Nephron (organoid): ENCODE data around the gene UTP11.

ENCODE experiments used
- H3K27ac Mint-ChIP-seq, 3 experiments: 2 replicates each; pipeline ENCODE4 v1.8.0; 2020; ENCODE audit warnings: mixed read lengths in 3 of 3, mild to moderate bottlenecking in 2 of 3, moderate library complexity in 1 of 3
- H3K27me3 Mint-ChIP-seq: 2 replicates; pipeline ENCODE4 v1.8.0; 2021; ENCODE audit warnings: low read depth, mild to moderate bottlenecking, moderate library complexity, mixed read lengths
- H3K36me3 Mint-ChIP-seq: 2 replicates; pipeline ENCODE4 v1.8.0; 2020; ENCODE audit warnings: low read depth, mixed read lengths
- H3K4me1 Mint-ChIP-seq: 2 replicates; pipeline ENCODE4 v1.8.0; 2020; ENCODE audit warnings: mixed read lengths
- H3K4me3 Mint-ChIP-seq, 3 experiments: 2 replicates each; pipeline ENCODE4 v1.8.0; 2020; ENCODE audit warnings: mild to moderate bottlenecking in 3 of 3, mixed read lengths in 3 of 3, moderate library complexity in 2 of 3
- H3K9me3 Mint-ChIP-seq: 2 replicates; pipeline ENCODE4 v1.8.0; 2020; ENCODE audit warnings: mixed read lengths
- CTCF ChIP-seq, 3 experiments: fragments of 200-600 bp; sonication (generic); IDR thresholded peaks; one replicate each; pipeline ENCODE4 v1.5.0; 2021; ENCODE audit warnings: antibody characterized with exemption in 3 of 3; ENCODE audit not compliant: unreplicated experiment in 3 of 3

UTP11 gene

DNA sequence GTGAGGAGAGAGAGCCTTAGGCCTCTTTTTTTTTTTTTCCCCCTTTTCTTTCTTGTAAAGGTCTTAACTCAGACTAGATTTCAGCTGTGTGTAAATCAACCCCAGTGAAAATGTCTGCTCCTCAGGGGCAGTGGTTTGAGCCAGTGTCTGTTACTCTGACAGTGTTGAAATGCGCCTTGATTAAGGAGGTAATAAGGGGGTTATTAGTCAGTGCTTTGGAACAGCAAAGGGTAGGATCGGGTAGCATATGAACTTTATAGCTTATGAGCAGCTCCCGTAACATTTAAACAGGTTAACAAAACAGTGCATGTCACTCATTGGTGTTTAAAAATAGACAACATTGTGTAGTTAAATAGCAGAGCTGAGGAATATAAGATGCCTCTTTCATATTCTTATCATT lies 10.3 kb downstream of the UTP11 start:
- H3K4me3 Mint-ChIP-seq = no peak overlapping the region
- no peaks in the 10 kb centered on the region for H3K9me3 Mint-ChIP-seq
- no peaks in the 10 kb centered on the region for H3K27me3 Mint-ChIP-seq
- peaks cover 54% of the 10 kb centered on the region for H3K36me3 Mint-ChIP-seq
- H3K4me1 Mint-ChIP-seq = peaks cover 15% of the 10 kb centered on the region
- H3K27ac Mint-ChIP-seq = no peak overlapping the region
- TF ChIP-seq CTCF (IDR thresholded peaks at IDR 0.05; ENCODE audit: unreplicated experiment in 3 of 3) = no peak

DNA sequence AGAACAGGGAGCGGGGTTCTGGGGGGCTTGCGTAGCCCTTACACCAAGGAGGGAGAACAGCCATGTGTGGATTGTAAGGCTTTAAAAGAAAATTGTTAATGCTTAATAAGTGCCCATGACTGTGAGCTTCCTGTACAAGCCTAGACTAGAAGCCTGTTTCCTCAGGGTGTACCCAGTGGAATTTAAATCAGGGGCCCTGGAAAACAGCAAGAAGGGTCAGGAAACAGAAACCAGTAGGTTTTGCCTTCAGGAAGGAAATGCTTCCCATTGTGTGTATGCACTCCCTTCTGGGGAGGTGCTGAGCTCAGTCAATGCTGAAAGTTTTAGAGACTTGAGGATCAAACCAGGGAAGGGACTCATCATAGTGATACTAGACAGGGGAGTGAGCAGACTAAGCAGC lies 12.7 kb downstream of the UTP11 start:
- peaks cover 30% of the 10 kb centered on the region for H3K4me1 Mint-ChIP-seq
- no peak overlapping the region for H3K27ac Mint-ChIP-seq
- peaks cover 42% of the 10 kb centered on the region for H3K36me3 Mint-ChIP-seq
- H3K9me3 Mint-ChIP-seq = no peaks in the 10 kb centered on the region
- TF ChIP-seq CTCF (IDR thresholded peaks at IDR 0.05; ENCODE audit: unreplicated experiment in 3 of 3) = no peak
- no peak overlapping the region for H3K4me3 Mint-ChIP-seq
- H3K27me3 Mint-ChIP-seq = peaks cover 2% of the 10 kb centered on the region

DNA sequence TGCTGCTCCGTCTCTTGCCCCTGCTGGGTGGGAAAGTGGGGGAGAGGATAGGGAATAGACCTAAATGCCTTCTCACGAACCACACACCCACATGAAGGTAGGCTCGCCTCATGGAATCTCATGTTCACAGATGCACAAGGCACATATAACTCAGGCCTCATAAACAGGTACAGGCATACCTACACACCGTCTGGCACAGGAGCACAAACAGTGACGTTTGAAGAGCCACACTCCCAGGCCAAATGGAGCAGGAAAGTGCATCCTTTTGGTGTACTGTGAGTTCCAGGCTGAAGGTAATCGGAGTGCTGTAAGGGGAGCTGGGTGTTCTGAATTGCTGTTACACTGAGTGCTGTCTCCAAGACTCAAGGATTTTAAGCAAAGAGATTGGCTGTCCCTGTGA lies 13.1 kb downstream of the UTP11 start:
- H3K27me3 Mint-ChIP-seq = peaks cover 3% of the 10 kb centered on the region
- no peak overlapping the region for H3K4me3 Mint-ChIP-seq
- H3K27ac Mint-ChIP-seq = no peak overlapping the region
- H3K36me3 Mint-ChIP-seq = peaks cover 38% of the 10 kb centered on the region
- no peaks in the 10 kb centered on the region for H3K9me3 Mint-ChIP-seq
- TF ChIP-seq CTCF (IDR thresholded peaks at IDR 0.05; ENCODE audit: unreplicated experiment in 3 of 3) = no peak
- peaks cover 34% of the 10 kb centered on the region for H3K4me1 Mint-ChIP-seq

- Mint-ChIP-seq H3K36me3 (peaks cover 37% of the 10 kb centered on the region), H3K4me3 (no peak overlapping the region), H3K27me3 (peaks cover 3% of the 10 kb centered on the region), H3K4me1 (peaks cover 39% of the 10 kb centered on the region), H3K27ac (peak overlapping the region; percentile 6 to 63 (median 15)), H3K9me3 (no peaks in the 10 kb centered on the region)
- TF ChIP-seq CTCF (IDR thresholded peaks at IDR 0.05; ENCODE audit: unreplicated experiment in 3 of 3) = peak; percentile 76 to 85 (median 82)
Measured at GRCh38 chr1:38026592-38027200, 14.2 kb downstream of the UTP11 start.

DNA sequence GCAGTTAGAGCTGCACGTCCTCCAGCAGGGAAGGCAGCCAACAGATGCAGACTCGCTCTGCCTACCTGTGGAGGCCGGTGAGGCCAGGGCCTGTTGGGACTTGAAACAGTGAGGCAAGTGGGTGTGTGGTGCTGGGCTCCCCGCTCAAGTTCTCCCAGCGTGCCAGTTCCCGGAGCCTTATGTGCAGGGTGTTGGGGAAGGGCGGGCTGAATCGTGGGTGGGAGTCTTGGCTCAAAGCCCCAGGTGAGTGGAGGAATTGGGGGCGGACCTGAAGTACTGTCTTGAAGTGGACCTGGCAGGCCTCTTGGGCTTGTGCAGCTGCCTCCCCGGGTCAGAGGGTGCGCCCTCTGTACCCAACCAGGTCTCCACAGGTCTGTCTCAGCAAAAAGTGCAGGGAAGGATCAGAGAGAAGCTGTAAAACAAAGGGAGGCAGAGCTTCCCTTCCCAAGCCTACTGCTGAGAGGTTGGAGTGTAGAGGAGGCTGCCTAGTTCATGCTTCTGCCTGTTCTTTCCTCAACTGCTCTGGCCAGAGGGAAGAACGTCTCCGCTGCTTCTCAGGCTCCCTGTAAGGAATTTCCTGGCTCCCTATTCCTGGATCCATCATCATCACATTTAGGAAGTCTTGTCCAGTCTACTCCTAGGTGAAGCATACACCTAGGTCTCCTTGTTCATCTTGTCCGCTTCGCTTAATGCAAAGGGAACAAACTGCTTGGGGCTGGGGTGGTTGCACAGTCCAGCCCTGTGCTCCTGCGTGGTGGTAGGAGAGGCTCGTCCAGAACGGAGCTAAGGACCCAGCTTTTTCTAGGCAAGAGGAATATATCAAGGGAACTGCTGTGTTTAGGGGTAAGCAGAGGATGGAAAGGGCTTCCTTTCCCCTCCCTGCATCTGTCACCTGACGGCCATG lies 14.9 kb downstream of the UTP11 start:
- Mint-ChIP-seq H3K4me3 (peak overlapping the region in 1 of 3 experiments; percentile 44), H3K36me3 (peaks cover 30% of the 10 kb centered on the region), H3K27ac (peak overlapping the region in 2 of 3 experiments; percentile 9 to 15), H3K27me3 (peaks cover 3% of the 10 kb centered on the region), H3K9me3 (no peaks in the 10 kb centered on the region), H3K4me1 (peaks cover 41% of the 10 kb centered on the region)
- TF ChIP-seq CTCF (IDR thresholded peaks at IDR 0.05; ENCODE audit: unreplicated experiment in 3 of 3) = no peak
